ENCODE results near the gene CYB5R4.

Gene CYB5R4

DNA sequence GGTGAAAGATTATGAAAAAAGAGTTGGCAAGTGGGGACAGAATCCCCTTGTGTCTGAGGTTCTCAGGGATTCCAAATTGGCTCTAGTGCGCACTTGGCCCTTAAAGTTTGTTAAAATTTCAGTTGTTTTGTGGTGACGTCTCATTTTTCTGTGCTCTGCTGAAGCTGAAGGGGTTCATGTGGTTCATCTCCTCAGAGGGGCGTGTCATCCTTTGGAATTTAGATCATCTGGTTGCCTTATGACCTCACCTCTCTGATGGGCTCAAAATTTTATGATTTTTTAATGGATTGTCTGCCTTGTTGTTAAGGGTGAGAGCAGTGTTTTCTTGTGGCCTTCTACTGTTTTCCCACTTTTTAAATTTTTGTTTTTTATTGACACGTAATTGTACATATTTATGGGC, 20.3 kb downstream of the CYB5R4 start:
- no peaks in the 10 kb centered on the region for H3K9me3 ChIP-seq (ENCODE audit: insufficient read depth, low read depth, low read length)
- H3K9me2 ChIP-seq (replicated peaks; ENCODE audit: low read depth, low read length): no peaks in the 10 kb centered on the region
- no peaks in the 10 kb centered on the region for H3F3A ChIP-seq (ENCODE audit: low read depth)
- no peak for TF ChIP-seq EZH2phosphoT487 (IDR thresholded peaks at IDR 0.05; ENCODE audit: borderline replicate concordance)
- H3K9ac ChIP-seq (ENCODE audit: low read depth, low read length, poor library complexity, severe bottlenecking): no peak overlapping the region
- no peak overlapping the region for H3K4me2 ChIP-seq (ENCODE audit: low read depth, low read length, poor library complexity, severe bottlenecking)
- H2AFZ ChIP-seq (ENCODE audit: low read length): no peak overlapping the region
- H3K79me2 ChIP-seq (ENCODE audit: insufficient read depth, low read length): peaks cover 67% of the 10 kb centered on the region
- no peak overlapping the region for H3K4me3 ChIP-seq (ENCODE audit: low read length, poor library complexity, severe bottlenecking)
- peaks cover 8% of the 10 kb centered on the region for H3K4me1 ChIP-seq (ENCODE audit: insufficient read depth, low read length, poor library complexity, severe bottlenecking)
- no peaks in the 10 kb centered on the region for H3K36me3 ChIP-seq (ENCODE audit: insufficient read depth, low read length)
- H3K27me3 ChIP-seq (ENCODE audit: insufficient read depth, low read length, poor library complexity, severe bottlenecking): no peaks in the 10 kb centered on the region
- peaks cover 9% of the 10 kb centered on the region for H4K20me1 ChIP-seq (ENCODE audit: insufficient read depth, low read length, poor library complexity, severe bottlenecking)

- no peak overlapping the region for H2AFZ ChIP-seq (ENCODE audit: low read length)
- peaks cover 13% of the 10 kb centered on the region for H3K4me1 ChIP-seq (ENCODE audit: insufficient read depth, low read length, poor library complexity, severe bottlenecking)
- no peaks in the 10 kb centered on the region for H3K9me3 ChIP-seq (ENCODE audit: insufficient read depth, low read depth, low read length)
- TF ChIP-seq EZH2phosphoT487 (IDR thresholded peaks at IDR 0.05; ENCODE audit: borderline replicate concordance): no peak
- no peak for TF ChIP-seq CTCF (conservative IDR thresholded peaks at IDR 0.05; ENCODE audit: low read length)
- H3K4me2 ChIP-seq (ENCODE audit: low read depth, low read length, poor library complexity, severe bottlenecking): no peak overlapping the region
- no peak overlapping the region for H3K4me3 ChIP-seq (ENCODE audit: low read length, poor library complexity, severe bottlenecking)
- H3K9ac ChIP-seq (ENCODE audit: low read depth, low read length, poor library complexity, severe bottlenecking): no peak overlapping the region
- no peaks in the 10 kb centered on the region for H3K36me3 ChIP-seq (ENCODE audit: insufficient read depth, low read length)
- peaks cover 11% of the 10 kb centered on the region for H4K20me1 ChIP-seq (ENCODE audit: insufficient read depth, low read length, poor library complexity, severe bottlenecking)
- peaks cover 59% of the 10 kb centered on the region for H3K79me2 ChIP-seq (ENCODE audit: insufficient read depth, low read length)
- H3K9me2 ChIP-seq (replicated peaks; ENCODE audit: low read depth, low read length): no peaks in the 10 kb centered on the region
- H3F3A ChIP-seq (ENCODE audit: low read depth): no peaks in the 10 kb centered on the region
- no peaks in the 10 kb centered on the region for H3K27me3 ChIP-seq (ENCODE audit: insufficient read depth, low read length, poor library complexity, severe bottlenecking)
Observed at GRCh38 chr6:83883240-83883639, 23.8 kb downstream of the CYB5R4 start.

GRCh38 chr6:83884523-83884922, 25.0 kb downstream of the CYB5R4 start:
- H3K9me2 ChIP-seq (replicated peaks; ENCODE audit: low read depth, low read length): no peaks in the 10 kb centered on the region
- no peaks in the 10 kb centered on the region for H3F3A ChIP-seq (ENCODE audit: low read depth)
- H3K36me3 ChIP-seq (ENCODE audit: insufficient read depth, low read length): no peaks in the 10 kb centered on the region
- peak overlapping the region; percentile 27 for H3K4me3 ChIP-seq (ENCODE audit: low read length, poor library complexity, severe bottlenecking)
- H3K27me3 ChIP-seq (ENCODE audit: insufficient read depth, low read length, poor library complexity, severe bottlenecking): no peaks in the 10 kb centered on the region
- peaks cover 47% of the 10 kb centered on the region for H3K79me2 ChIP-seq (ENCODE audit: insufficient read depth, low read length)
- H4K20me1 ChIP-seq (ENCODE audit: insufficient read depth, low read length, poor library complexity, severe bottlenecking): peaks cover 8% of the 10 kb centered on the region
- peaks cover 9% of the 10 kb centered on the region for H3K4me1 ChIP-seq (ENCODE audit: insufficient read depth, low read length, poor library complexity, severe bottlenecking)
- no peak overlapping the region for H2AFZ ChIP-seq (ENCODE audit: low read length)
- H3K4me2 ChIP-seq (ENCODE audit: low read depth, low read length, poor library complexity, severe bottlenecking): peak overlapping the region; percentile 55
- no peak for TF ChIP-seq EZH2phosphoT487 (IDR thresholded peaks at IDR 0.05; ENCODE audit: borderline replicate concordance)
- peak; percentile 84 for TF ChIP-seq CTCF (conservative IDR thresholded peaks at IDR 0.05; ENCODE audit: low read length)
- no peak overlapping the region for H3K9ac ChIP-seq (ENCODE audit: low read depth, low read length, poor library complexity, severe bottlenecking)
- no peaks in the 10 kb centered on the region; the same call in 1 of the 2 replicates for H3K9me3 ChIP-seq (ENCODE audit: insufficient read depth, low read depth, low read length)

- Histone ChIP-seq H3K9ac (ENCODE audit: low read depth, low read length, poor library complexity, severe bottlenecking) (no peak overlapping the region), H3K36me3 (ENCODE audit: insufficient read depth, low read length) (no peaks in the 10 kb centered on the region; the same call in 1 of the 2 replicates), H3K27me3 (ENCODE audit: insufficient read depth, low read length, poor library complexity, severe bottlenecking) (no peaks in the 10 kb centered on the region), H3K4me1 (ENCODE audit: insufficient read depth, low read length, poor library complexity, severe bottlenecking) (peaks cover 9% of the 10 kb centered on the region), H3K79me2 (ENCODE audit: insufficient read depth, low read length) (peaks cover 37% of the 10 kb centered on the region), H4K20me1 (ENCODE audit: insufficient read depth, low read length, poor library complexity, severe bottlenecking) (peaks cover 3% of the 10 kb centered on the region), H3K4me2 (ENCODE audit: low read depth, low read length, poor library complexity, severe bottlenecking) (no peak overlapping the region), H3K4me3 (ENCODE audit: low read length, poor library complexity, severe bottlenecking) (no peak overlapping the region), H3K9me2 (replicated peaks; ENCODE audit: low read depth, low read length) (no peaks in the 10 kb centered on the region), H3K9me3 (ENCODE audit: insufficient read depth, low read depth, low read length) (no peaks in the 10 kb centered on the region; the same call in 1 of the 2 replicates), H2AFZ (ENCODE audit: low read length) (no peak overlapping the region), H3F3A (ENCODE audit: low read depth) (no peaks in the 10 kb centered on the region)
- no peak for TF ChIP-seq CTCF (conservative IDR thresholded peaks at IDR 0.05; ENCODE audit: low read length)
- TF ChIP-seq EZH2phosphoT487 (IDR thresholded peaks at IDR 0.05; ENCODE audit: borderline replicate concordance): no peak
Observed at GRCh38 chr6:83885984-83886383, 26.5 kb downstream of the CYB5R4 start.
